LNCaP clone FGC (cell line): ENCODE data around the gene RABGAP1.
A peak's percentile ranks its signal among the peaks of the same experiment; 100 is the strongest.

Experiments used
- DNase-seq: peaks from one replicate; pipeline ENCODE4 v3.0.0-alpha.2; 2011; ENCODE audit warnings: low read depth
- H3K4me3 ChIP-seq: 2 replicates; pipeline ENCODE4 v1.5.1; 2011; ENCODE audit warnings: mild to moderate bottlenecking, low read depth, low read length, control low read depth
- TF ChIP-seq, protein P1 (sequence below): IDR thresholded peaks from 2 replicates; pipeline ENCODE4 v1.5.1; 2012; ENCODE audit warnings: mild to moderate bottlenecking; ENCODE audit not compliant: control insufficient read depth, insufficient read depth; ENCODE audit errors: extremely low read depth

Gene RABGAP1

DNA sequence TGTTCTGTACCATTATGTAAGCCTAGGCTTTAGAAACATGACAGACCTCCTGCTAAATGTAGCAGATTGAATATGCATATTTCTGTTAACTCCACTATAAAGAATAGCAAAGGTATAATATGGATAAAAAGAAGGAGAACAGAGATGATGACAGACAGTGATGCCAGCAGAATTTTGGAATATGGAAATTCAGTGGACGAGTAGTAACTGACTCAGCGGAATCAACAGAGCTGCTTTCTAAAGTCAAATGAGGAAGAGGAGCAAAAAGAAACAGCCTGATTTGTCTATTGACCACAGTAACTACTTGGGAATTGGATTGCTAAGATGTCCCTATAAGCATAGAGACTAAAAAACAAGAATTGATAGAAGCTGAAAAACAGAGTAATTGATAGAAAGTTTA is 100.7 kb downstream of the RABGAP1 start:
- no peak for DNase-seq
- TF ChIP-seq, protein P1, sequence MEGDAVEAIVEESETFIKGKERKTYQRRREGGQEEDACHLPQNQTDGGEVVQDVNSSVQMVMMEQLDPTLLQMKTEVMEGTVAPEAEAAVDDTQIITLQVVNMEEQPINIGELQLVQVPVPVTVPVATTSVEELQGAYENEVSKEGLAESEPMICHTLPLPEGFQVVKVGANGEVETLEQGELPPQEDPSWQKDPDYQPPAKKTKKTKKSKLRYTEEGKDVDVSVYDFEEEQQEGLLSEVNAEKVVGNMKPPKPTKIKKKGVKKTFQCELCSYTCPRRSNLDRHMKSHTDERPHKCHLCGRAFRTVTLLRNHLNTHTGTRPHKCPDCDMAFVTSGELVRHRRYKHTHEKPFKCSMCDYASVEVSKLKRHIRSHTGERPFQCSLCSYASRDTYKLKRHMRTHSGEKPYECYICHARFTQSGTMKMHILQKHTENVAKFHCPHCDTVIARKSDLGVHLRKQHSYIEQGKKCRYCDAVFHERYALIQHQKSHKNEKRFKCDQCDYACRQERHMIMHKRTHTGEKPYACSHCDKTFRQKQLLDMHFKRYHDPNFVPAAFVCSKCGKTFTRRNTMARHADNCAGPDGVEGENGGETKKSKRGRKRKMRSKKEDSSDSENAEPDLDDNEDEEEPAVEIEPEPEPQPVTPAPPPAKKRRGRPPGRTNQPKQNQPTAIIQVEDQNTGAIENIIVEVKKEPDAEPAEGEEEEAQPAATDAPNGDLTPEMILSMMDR, result no peak
- no peak overlapping the region for H3K4me3 ChIP-seq

DNA sequence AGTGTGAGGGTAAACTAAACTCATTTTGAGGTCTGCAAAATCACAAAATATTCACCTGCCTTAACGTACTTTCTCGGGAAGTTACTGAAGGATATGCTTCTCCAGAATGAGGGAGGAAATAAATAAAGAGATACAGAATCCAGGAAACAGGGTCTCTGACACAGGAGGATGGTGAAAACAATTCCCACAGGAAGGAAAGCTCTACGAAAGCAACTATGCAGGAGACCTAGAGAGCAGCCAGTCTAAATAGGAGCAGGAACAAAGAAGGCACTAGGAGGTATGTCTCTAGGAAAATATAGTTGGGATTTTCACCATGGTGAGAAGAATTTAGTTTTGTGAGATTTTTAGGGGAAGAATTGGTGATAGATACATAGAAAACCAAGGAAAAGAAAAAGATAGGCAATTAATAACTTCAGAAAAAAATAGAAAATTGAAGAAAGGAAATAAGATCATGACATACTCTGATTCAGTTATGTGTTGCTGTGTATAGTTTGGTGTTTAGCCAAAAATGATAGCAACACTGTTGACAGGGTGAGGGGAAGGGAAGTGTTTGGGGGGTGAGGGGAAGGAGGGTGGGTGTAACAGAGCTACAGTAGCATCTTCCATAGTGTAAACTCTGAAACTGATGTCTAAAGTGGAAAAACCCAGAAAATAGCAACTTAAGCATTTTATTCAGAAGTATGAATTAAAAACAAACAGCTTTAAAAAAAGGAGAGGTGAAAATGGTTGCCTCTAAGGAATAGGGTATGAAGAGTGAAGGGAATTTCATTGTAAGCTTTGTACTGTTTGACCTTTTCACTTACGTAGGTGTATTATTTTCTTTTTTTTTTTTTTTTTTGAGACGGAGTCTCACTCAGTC is 102.5 kb downstream of the RABGAP1 start:
- TF ChIP-seq, protein P1, result no peak
- no peak overlapping the region for H3K4me3 ChIP-seq
- DNase-seq, result no peak

DNA sequence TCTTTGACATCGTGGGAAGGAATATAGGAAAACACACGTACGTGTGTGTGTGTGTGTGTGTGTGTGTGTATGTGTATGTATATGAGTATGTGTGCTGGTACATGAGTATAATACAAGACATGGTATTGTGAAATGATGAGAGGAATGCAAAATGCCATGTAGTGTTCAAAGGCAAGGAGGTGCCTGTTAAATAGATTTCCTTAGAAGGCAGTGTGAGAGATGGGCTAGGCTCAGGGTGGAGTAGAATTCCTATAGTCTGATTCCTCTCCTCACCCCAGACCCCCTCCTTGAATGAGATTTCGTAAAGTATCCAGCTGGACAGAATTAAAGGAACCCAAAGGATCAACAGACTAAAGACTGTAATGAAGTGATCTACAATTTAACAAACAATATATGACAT is 103.8 kb downstream of the RABGAP1 start:
- TF ChIP-seq, protein P1, result no peak

DNA sequence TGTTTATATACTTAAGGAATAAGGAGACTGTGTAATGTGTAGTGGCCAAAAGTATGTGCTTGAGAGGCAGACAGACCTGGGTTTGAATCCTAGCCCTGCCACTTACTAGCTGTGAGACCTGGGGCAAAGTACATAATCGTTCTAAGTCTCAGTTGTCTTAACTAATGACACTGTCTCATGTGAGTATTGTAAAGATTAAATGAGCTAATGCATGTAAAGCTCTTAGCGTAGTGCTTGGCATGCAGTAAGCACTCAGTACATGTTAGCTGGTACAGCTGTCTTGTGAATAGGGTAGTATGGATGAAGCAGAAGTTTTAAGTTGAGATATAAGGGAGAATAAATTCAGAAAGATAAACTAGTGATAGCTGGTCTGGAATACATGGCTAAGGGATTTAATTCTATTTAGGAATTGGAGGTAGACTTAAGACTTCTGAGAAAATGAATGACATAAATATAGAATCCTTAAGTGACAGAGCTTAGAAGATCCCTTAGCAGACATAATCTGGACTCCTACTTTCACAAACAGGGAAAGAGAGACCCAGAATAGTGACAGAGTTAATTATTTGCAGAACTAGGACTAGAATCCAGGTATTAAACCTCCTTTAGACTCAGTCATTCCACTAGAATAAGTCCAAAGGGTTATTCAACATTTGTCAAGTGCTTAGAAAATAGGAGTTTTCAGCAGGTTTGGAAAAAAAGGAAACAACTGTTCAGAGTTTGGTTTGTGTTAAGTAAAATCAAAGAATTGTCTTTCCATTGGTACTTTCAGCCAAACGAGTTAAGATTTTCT is 105.8 kb downstream of the RABGAP1 start:
- H3K4me3 ChIP-seq, result no peak overlapping the region
- TF ChIP-seq, protein P1, result no peak
- DNase-seq, result no peak

More for the DNA sequence above, 103.8 kb downstream of the RABGAP1 start:
- no peak overlapping the region for H3K4me3 ChIP-seq
- no peak for DNase-seq

DNA sequence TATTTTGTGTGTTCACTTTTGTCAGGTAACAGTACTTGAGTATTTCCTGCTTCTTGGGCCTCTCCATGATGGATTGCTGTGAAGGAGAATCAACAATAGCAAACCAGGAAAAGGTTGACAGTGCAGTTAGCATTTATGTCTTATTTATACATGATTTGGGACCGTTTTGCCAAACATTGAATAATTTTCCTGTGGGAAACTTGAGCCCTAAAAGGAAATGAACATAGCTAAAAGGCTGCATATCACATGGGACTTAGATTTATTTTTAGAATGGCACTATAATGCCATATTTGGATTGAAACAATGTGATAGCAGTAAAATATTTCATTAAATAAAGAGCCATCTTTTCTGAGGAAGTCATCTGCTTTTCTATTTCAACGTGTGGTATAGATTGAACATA is 107.9 kb downstream of the RABGAP1 start:
- DNase-seq, result no peak
- TF ChIP-seq, protein P1, result no peak
- no peak overlapping the region for H3K4me3 ChIP-seq

DNA sequence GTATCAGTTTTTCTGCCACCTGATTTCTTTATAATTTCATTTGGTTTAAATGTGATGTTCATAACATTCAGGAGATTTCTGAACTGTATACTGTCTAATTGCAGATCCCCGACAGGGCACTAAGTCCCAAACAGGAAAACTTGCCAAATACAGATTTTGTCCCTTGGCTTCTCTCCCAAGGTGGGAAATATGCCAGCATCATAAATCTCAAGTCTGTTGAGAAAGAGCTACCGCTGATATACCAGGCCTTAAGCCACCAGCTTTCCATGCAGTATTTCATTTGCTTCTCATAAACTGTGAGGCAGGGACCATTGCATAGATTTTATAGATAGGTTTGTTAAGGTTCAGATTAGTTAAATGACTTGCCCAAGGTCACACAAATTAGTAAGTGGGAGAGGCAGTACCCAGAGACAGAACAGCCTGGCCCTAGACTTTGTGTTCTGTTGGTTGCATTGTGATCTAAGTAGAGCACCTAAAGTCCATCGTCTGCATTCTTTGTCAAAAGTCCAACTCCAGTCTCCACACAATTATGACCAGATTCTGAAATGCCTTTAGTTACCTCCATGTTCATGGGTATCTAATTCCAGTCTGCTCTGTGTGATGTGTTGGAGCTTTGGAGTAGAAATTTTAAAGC is 108.9 kb downstream of the RABGAP1 start:
- TF ChIP-seq, protein P1, result no peak
- DNase-seq, result peak; percentile 83
- no peak overlapping the region for H3K4me3 ChIP-seq
